Effector CD8-positive, alpha-beta T cell (primary cell): ENCODE data around the gene ENPP3.
A peak's percentile ranks its signal among the peaks of the same experiment; 100 is the strongest.

ENCODE experiments used
- DNase-seq: peaks from one replicate; lab custom pipeline; 2025; lab: John Stamatoyannopoulos, UW
- total RNA-seq, 4 experiments: gene quantifications; one replicate each; lab custom pipeline; 2026; lab: John Stamatoyannopoulos, UW

Gene ENPP3
- 0.09 to 1.6 (median 1.1) reads per million in 4 experiments for total RNA-seq

DNA sequence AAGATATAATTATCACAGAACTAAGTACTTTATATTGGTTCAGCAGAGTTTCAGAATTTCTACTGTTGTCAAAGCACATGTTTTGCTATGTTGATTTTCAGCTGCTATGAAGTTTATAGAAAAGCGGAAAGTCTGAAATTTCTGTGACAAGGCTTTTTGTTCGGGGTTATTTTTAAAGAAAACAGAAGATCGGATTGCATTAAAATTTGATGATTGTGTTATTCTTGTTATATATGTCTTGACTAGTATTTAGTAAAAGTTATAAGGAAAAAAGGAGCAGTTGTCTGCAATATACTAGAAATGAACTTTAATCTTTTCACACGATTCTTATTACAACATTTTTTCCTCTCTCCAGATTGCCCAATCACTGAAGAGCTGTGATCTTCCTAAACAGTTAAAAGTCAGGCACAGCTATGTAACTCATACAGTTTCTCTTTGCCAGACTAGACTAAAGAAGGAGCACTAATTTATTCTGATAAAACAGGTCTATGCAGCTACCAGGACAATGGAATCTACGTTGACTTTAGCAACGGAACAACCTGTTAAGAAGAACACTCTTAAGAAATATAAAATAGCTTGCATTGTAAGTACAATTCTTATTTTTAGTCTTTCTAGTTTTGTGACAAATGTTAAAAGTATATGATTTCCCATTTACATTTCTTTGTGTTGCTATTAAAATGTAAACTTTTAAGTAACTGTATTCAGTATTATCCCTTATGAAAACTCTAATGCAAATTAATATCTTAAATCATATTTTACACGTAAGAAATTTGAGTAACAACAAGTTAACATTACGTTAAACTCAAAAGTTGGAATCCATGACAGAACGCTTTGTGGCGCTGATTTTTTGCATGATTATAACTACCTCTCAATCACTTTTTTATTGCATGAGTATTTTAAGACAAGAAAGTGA is at the start of gene ENPP3:
Gene ENPP3 (plus strand): TSS at position 423 of the 913 bp plus-strand sequence. CDS start 83 bp downstream, at position 506.
- DNase-seq = no peak

GRCh38 chr6:131587909-131588308 is 49.2 kb upstream of the ENPP3 start:
- no peak for DNase-seq

DNA sequence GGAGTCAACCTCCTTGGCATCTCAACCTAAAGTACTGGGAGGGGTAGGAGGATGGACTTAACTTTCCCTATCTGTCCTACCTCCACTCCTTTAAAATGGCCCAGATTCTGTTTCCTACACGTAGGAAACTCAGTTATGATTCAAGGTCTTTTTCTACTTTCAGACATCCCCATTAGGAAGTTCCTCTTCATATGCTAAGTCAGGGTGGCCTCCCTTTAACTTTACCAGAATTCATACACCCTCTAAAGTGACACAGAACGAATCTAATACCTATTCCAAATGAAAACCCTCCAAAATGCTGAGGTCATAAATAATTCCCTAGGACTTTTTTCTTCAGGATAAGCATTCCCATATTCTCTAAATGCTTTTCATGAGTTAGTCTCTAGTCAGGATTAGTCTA is 48.5 kb upstream of the ENPP3 start:
- no peak for DNase-seq

DNA sequence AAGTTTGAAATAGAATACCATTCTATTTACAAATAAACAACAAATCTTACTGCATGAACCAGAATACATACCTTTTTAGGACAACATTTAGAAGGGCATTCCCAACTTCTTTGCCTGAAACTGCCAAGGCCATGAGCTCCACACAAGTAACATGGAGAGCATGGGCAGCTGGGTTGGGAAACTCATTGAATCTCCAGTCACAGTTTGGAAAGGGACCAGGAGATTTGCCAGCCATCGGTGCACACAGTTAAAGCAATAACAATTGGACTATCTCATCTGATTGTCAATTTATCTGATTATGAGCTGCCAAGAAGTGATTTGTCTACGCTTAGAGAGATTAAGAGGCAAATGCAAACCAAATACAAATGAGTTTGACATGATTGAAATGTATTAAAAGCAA is 44.2 kb upstream of the ENPP3 start:
- DNase-seq = no peak

GRCh38 chr6:131594074-131594473 is 43.0 kb upstream of the ENPP3 start:
- DNase-seq = no peak

DNA sequence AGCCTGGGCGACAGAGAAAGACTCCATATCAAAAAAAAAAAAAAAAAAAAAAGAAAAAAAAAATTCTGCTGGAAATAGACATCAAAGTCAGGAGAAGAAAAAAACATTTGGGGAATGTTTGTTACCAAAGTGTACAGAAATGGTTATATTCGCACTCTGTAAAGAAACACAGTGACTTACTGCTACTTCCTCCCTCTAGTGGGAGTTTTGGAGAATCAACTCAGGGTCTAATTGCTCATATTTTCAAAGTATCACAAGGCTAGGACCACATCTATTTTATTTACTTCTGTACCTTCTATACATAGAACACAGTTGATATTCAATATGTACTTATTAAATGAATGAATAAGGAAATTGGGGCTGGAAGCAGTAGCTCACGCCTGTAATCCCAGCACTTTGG is 39.7 kb upstream of the ENPP3 start:
- no peak for DNase-seq

DNA sequence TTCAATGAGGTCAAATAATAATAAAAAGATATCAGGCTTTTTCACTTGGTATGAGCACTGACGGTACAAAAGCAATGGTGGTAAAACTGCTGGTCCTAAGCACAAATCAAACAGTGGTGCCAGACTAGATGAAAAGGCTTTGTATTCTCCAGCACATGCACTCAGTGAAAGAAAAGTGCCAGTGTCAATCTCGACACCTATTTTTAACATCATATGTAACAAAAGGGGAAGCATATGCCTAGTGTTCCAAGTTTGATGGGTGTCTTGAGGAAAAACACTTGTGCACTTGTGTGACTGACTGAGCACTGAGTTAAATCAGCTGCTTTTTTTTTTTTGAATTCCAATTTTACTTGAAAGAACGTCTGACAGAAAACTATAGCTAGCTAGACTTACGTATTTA is 36.4 kb upstream of the ENPP3 start:
- DNase-seq = no peak

- DNase-seq = no peak
These were observed 34.3 kb upstream of the ENPP3 start for GRCh38 chr6:131602781-131603312.

- no peak for DNase-seq
These were observed 23.7 kb upstream of the ENPP3 start for GRCh38 chr6:131613296-131613925.

DNA sequence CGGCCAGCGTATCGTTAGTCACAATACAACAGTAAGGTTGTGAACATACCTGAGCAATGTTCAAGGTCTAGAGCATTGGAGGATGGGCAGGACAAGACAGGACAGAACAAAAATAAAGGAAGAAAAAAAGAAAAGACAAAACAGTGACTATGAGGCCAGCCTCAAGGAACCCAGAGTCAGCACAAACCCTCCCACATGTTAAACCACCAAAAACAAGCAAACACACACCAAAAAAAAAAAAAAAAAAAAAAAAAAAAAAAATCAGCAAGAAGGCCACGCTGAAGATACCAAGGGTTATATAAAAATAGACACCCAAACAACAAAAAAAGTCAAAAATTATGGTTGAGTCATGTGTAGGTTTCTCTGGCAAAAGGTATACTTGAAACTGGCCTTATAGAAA is 21.8 kb upstream of the ENPP3 start:
- no peak for DNase-seq

- DNase-seq = peak; percentile 90
These were observed 9.1 kb upstream of the ENPP3 start, which contains the start of gene MED23 for GRCh38 chr6:131627724-131628682. Gene MED23, minus strand, starts transcription at chr6:131628242. Its CDS starts 193 bp downstream, at chr6:131628049.

DNA sequence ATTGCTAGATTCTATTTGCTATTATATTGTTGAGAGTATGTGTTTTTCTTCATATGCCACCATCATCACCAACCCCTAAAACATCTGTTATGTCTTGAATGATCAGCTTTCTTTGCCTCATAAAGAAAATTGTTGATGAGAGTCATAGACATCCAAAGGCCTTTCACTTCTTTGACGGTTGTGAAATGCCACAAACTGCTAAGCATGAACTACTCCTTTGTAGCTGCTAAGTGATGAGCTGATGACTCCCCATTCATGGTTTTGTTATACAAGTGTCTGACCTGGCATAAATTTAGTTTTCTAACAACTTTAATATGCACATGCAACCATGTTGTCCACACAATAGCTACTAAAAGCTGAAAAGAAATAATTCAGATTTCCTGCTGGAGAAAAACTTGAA is 8.4 kb upstream of the ENPP3 start:
- DNase-seq = no peak

DNA sequence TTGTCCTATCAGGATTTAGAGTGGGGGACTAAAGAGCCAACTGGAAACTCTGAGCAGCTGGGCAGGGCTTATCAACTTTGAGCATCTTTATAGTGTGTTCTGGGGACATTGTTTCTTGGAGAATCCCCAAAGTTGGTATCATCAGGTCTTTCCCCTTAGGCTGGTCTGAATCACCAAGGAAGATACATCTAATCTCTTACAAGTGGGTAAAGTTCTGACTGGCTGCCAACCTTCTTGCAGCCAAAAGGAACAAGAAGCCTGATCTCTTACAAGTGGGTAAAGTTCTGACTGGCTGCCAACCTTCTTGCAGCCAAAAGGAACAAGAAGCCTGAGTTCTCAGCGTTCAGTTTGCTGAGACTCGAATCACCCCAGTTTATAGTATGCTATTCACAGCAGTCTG is 7.5 kb upstream of the ENPP3 start:
- DNase-seq = no peak

- no peak for DNase-seq
These were observed 5.3 kb upstream of the ENPP3 start for GRCh38 chr6:131631625-131632289.

DNA sequence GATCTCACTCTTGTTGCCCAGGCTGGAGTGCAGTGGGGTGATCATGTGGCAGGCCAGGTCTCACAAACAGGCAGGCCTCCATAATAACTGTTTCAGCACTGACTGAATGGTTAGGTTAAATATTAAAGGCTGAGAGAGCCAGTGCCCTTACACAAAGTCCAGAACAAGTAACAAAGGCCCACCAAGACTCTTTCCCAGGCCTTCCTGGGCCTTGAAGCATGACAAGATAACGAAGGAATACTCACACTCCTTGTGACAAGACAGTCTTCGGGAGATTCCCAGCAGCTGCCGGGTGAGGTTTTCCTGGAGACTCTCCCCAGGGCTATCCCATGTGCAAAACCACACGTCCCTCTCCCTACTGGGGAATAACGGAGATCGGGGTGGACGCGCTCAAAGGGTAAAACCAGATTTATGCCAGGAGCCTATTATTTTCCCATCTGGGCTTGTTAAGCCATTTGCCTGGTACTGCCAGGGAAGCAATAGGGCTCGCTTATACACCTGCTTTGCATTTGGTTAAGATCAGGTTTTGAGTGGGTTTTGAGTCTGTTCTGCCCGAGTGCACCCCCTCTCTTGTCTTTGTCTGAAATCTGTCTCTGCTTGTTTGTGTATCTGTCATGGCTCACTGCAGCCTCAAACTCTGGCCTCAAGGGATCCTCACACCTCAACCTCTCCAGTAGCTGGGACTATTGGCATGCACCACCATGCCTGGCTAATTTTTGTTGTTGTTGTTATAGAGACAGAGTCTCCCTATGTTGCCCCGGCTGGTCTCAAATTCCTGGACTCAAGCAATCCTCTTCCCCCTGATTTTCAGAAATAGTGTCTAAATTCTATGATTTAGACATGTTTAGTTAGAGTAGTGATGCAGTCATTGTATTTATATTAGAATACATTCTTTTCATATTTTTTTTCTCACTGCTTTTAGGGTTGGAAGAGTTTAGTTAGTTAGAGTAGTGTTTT is 1.4 kb upstream of the ENPP3 start:
- DNase-seq = no peak

- DNase-seq = no peak
These were observed 911 bp downstream of the ENPP3 start for GRCh38 chr6:131638013-131638412.

DNA sequence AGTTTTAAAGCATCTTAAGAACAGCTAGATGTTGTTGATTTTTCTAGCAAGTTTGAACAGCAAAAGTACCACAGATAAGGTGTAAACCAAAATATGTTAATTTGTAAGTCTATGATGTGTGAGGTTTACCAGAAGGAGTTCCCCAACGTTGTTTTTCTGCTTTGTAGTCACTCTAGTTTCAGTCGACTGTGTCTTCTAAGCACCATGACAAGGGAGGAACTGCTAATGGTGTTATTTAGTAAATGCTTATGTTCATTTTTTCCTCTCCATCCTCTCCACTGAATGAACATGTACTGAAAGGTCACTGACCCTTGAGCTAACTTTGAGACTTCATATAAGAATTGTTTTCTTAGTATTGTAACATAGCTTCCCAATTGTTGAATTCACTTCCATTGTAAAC is 3.0 kb downstream of the ENPP3 start:
- DNase-seq = no peak

GRCh38 chr6:131640576-131640975 is 3.5 kb downstream of the ENPP3 start:
- no peak for DNase-seq

GRCh38 chr6:131641554-131641953 is 4.5 kb downstream of the ENPP3 start:
- no peak for DNase-seq

DNA sequence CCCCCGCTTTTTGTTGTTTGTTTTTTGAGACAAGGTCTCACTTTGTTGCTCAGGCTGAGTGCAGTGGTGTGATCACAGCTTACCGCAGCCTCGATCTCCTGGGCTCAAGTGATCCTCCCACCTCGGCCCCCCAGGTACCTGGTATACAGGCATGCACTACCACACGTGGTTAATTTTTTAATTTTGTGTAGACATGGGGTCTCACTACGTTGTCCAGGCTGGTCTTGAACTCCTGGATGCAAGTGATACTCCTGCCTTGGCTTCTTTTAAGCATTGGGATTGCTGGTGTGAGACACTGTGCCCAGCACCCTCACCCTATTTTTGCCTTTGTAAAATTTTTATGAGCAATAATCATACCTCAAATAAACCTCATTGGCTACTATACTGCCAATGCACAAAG is 5.5 kb downstream of the ENPP3 start:
- DNase-seq = no peak
